ENCODE results near the gene UGT2B11. TPM values are rescaled to one million over a fixed set of nuclear protein-coding genes. Genes with fewer than 3 reads are reported as not detected.
"Not testable (repeated sequence)": the region's sequence is repeated elsewhere in the genome, so short reads cannot be mapped to it uniquely, and the experiment has no call there.

The UGT2B11 gene
- total RNA-seq, 2 experiments from 2014 or later: not detected

- not testable (repeated sequence) for H3K4me1 Mint-ChIP-seq, H3K4me3 Mint-ChIP-seq, H3K27ac Mint-ChIP-seq, H3K36me3 Mint-ChIP-seq, H3K27me3 Mint-ChIP-seq, H3K9me3 Mint-ChIP-seq, DNase-seq
Observed at GRCh38 chr4:69191905-69192304, 22.6 kb downstream of the UGT2B11 start.

GRCh38 chr4:69190621-69191020, 23.9 kb downstream of the UGT2B11 start:
- not testable (repeated sequence) for H3K4me3 Mint-ChIP-seq, H3K36me3 Mint-ChIP-seq, H3K9me3 Mint-ChIP-seq, H3K4me1 Mint-ChIP-seq, H3K27me3 Mint-ChIP-seq, DNase-seq, H3K27ac Mint-ChIP-seq

- H3K4me1 Mint-ChIP-seq, H3K36me3 Mint-ChIP-seq, H3K4me3 Mint-ChIP-seq, DNase-seq, H3K9me3 Mint-ChIP-seq, H3K27ac Mint-ChIP-seq, H3K27me3 Mint-ChIP-seq: not testable (repeated sequence)
Observed at GRCh38 chr4:69181519-69182169, 32.9 kb downstream of the UGT2B11 start.

GRCh38 chr4:69179817-69180216, 34.7 kb downstream of the UGT2B11 start:
- not testable (repeated sequence) for H3K27me3 Mint-ChIP-seq, DNase-seq, H3K36me3 Mint-ChIP-seq, H3K9me3 Mint-ChIP-seq, H3K27ac Mint-ChIP-seq, H3K4me3 Mint-ChIP-seq, H3K4me1 Mint-ChIP-seq

GRCh38 chr4:69178751-69179205, 35.8 kb downstream of the UGT2B11 start:
- not testable (repeated sequence) for DNase-seq, H3K4me1 Mint-ChIP-seq, H3K27ac Mint-ChIP-seq, H3K27me3 Mint-ChIP-seq, H3K9me3 Mint-ChIP-seq, H3K36me3 Mint-ChIP-seq, H3K4me3 Mint-ChIP-seq

- H3K27ac Mint-ChIP-seq, H3K4me3 Mint-ChIP-seq, H3K27me3 Mint-ChIP-seq, H3K36me3 Mint-ChIP-seq, H3K9me3 Mint-ChIP-seq, H3K4me1 Mint-ChIP-seq: not testable (repeated sequence)
- DNase-seq: peak; percentile 2
Observed at GRCh38 chr4:69170233-69171134, 44.1 kb downstream of the UGT2B11 start.

- not testable (repeated sequence) for H3K4me3 Mint-ChIP-seq, H3K4me1 Mint-ChIP-seq, H3K27me3 Mint-ChIP-seq, H3K9me3 Mint-ChIP-seq, H3K27ac Mint-ChIP-seq, DNase-seq, H3K36me3 Mint-ChIP-seq
Observed at GRCh38 chr4:69169171-69169570, 45.4 kb downstream of the UGT2B11 start.

GRCh38 chr4:69167300-69167699, 47.2 kb downstream of the UGT2B11 start:
- H3K36me3 Mint-ChIP-seq: no peaks in the 10 kb centered on the region
- no peaks in the 10 kb centered on the region for H3K4me1 Mint-ChIP-seq
- DNase-seq: no peak
- no peak overlapping the region for H3K4me3 Mint-ChIP-seq
- H3K9me3 Mint-ChIP-seq: peaks cover 3% of the 10 kb centered on the region
- H3K27ac Mint-ChIP-seq: no peak overlapping the region
- H3K27me3 Mint-ChIP-seq: peaks cover 3% of the 10 kb centered on the region

- not testable (repeated sequence) for H3K36me3 Mint-ChIP-seq, H3K27me3 Mint-ChIP-seq, H3K4me3 Mint-ChIP-seq, H3K27ac Mint-ChIP-seq, DNase-seq, H3K9me3 Mint-ChIP-seq, H3K4me1 Mint-ChIP-seq
Observed at GRCh38 chr4:69166376-69166775, 48.2 kb downstream of the UGT2B11 start.

GRCh38 chr4:69165707-69166106, 48.8 kb downstream of the UGT2B11 start:
- H3K27ac Mint-ChIP-seq, DNase-seq, H3K36me3 Mint-ChIP-seq, H3K9me3 Mint-ChIP-seq, H3K4me3 Mint-ChIP-seq, H3K4me1 Mint-ChIP-seq, H3K27me3 Mint-ChIP-seq: not testable (repeated sequence)

GRCh38 chr4:69156913-69157312, 57.6 kb downstream of the UGT2B11 start:
- H3K9me3 Mint-ChIP-seq: no peaks in the 10 kb centered on the region
- no peaks in the 10 kb centered on the region for H3K27me3 Mint-ChIP-seq
- H3K4me3 Mint-ChIP-seq: no peak overlapping the region
- H3K4me1 Mint-ChIP-seq: no peaks in the 10 kb centered on the region
- no peaks in the 10 kb centered on the region for H3K36me3 Mint-ChIP-seq
- H3K27ac Mint-ChIP-seq: no peak overlapping the region
- DNase-seq: no peak

- H3K27me3 Mint-ChIP-seq: no peaks in the 10 kb centered on the region
- no peak overlapping the region for H3K4me3 Mint-ChIP-seq
- DNase-seq: no peak
- no peaks in the 10 kb centered on the region for H3K36me3 Mint-ChIP-seq
- no peaks in the 10 kb centered on the region for H3K9me3 Mint-ChIP-seq
- no peak overlapping the region for H3K27ac Mint-ChIP-seq
- no peaks in the 10 kb centered on the region for H3K4me1 Mint-ChIP-seq
Observed at GRCh38 chr4:69154021-69154420, 60.5 kb downstream of the UGT2B11 start.

Other genes with a start within 250 kb of the UGT2B11 start
- not detected for gene UGT2B7, start 118.3 kb downstream of the UGT2B11 start, total RNA-seq
- gene UGT2B28, start 65.7 kb upstream of the UGT2B11 start, total RNA-seq: not detected